Neural progenitor cell (in vitro differentiated cells): ENCODE data around the gene MYO5A. TPM values are rescaled to one million over a fixed set of nuclear protein-coding genes. Genes with fewer than 3 reads are reported as not detected.

Source experiments
- DNase-seq: peaks from one replicate; pipeline ENCODE4 v3.0.0-alpha.2; 2016; ENCODE audit warnings: low spot score
- H2AFZ ChIP-seq: fragments of 200-600 bp; sonication (generic); replicated peaks from 2 replicates; pipeline ENCODE4 v1.6.1; 2016; ENCODE audit warnings: antibody characterized with exemption
- H3F3A ChIP-seq: fragments of 200-600 bp; sonication (generic); 2 replicates; pipeline ENCODE4 v1.6.1; 2016; ENCODE audit warnings: antibody characterized with exemption, low read depth
- H3K27ac ChIP-seq: fragments of 200-600 bp; sonication (generic); 2 replicates; pipeline ENCODE4 v1.5.1; 2016; ENCODE audit warnings: mild to moderate bottlenecking
- H3K27me3 ChIP-seq: fragments of 200-600 bp; sonication (generic); 2 replicates; pipeline ENCODE4 v1.6.1; 2016; ENCODE audit warnings: mild to moderate bottlenecking, moderate library complexity
- H3K36me3 ChIP-seq: fragments of 200-600 bp; sonication (generic); 2 replicates; pipeline ENCODE4 v1.5.1; 2016
- H3K4me1 ChIP-seq: fragments of 200-600 bp; sonication (generic); 2 replicates; pipeline ENCODE4 v1.6.1; 2016; ENCODE audit warnings: mixed run types
- H3K4me2 ChIP-seq: fragments of 200-600 bp; sonication (generic); 2 replicates; pipeline ENCODE4 v1.6.1; 2016
- H3K4me3 ChIP-seq: fragments of 200-600 bp; sonication (generic); 2 replicates; pipeline ENCODE4 v1.5.1; 2016
- H3K79me2 ChIP-seq: fragments of 200-600 bp; sonication (generic); 2 replicates; pipeline ENCODE4 v1.6.1; 2016; ENCODE audit warnings: low read depth
- H3K9ac ChIP-seq: fragments of 200-600 bp; sonication (generic); 2 replicates; pipeline ENCODE4 v1.6.1; 2016
- H3K9me3 ChIP-seq: fragments of 200-600 bp; sonication (generic); 2 replicates; pipeline ENCODE4 v1.5.1; 2016; ENCODE audit warnings: low read depth
- H4K20me1 ChIP-seq: fragments of 200-600 bp; sonication (generic); 2 replicates; pipeline ENCODE4 v1.6.1; 2016; ENCODE audit warnings: low read depth
- H3K27ac Mint-ChIP-seq: 3 replicates; pipeline ENCODE4 v1.8.0; 2021; ENCODE audit warnings: mixed read lengths
- H3K27me3 Mint-ChIP-seq: 2 replicates; pipeline ENCODE4 v1.8.0; 2022; ENCODE audit warnings: low read depth, mild to moderate bottlenecking, inconsistent platforms, moderate library complexity, mixed read lengths; ENCODE audit not compliant: insufficient read depth
- H3K36me3 Mint-ChIP-seq: 3 replicates; pipeline ENCODE4 v1.8.0; 2021; ENCODE audit warnings: mixed read lengths
- H3K4me1 Mint-ChIP-seq: 3 replicates; pipeline ENCODE4 v1.8.0; 2021; ENCODE audit warnings: mixed read lengths
- H3K4me3 Mint-ChIP-seq: 3 replicates; pipeline ENCODE4 v1.8.0; 2021; ENCODE audit warnings: mild to moderate bottlenecking, moderate library complexity, mixed read lengths
- H3K9me3 Mint-ChIP-seq: 3 replicates; pipeline ENCODE4 v1.8.0; 2020; ENCODE audit warnings: mixed read lengths
- EZH2 ChIP-seq: fragments of 200-600 bp; sonication (generic); IDR thresholded peaks from 2 replicates; pipeline ENCODE4 v1.6.1; 2017; ENCODE audit warnings: antibody characterized with exemption, mild to moderate bottlenecking, moderate library complexity
- EZH2phosphoT487 ChIP-seq: fragments of 200-600 bp; sonication (generic); IDR thresholded peaks from 2 replicates; pipeline ENCODE4 v1.6.1; 2017; ENCODE audit warnings: antibody characterized with exemption
- total RNA-seq: library from RNA; depleted of rRNA; stranded (reverse); fragments of >200 nt; gene quantifications from 2 replicates; pipeline ENCODE4 v1.2.3, GENCODE V29; 2015; ENCODE audit warnings: low replicate concordance
- TF ChIP-seq, protein P1 (sequence below): fragments of 200-600 bp; sonication (generic); IDR thresholded peaks from 2 replicates; pipeline ENCODE4 v1.5.1; 2017; ENCODE audit warnings: antibody characterized with exemption, mild to moderate bottlenecking

The MYO5A gene
- total RNA-seq, 1 donor from 2014 or later = 34.3 TPM

DNA sequence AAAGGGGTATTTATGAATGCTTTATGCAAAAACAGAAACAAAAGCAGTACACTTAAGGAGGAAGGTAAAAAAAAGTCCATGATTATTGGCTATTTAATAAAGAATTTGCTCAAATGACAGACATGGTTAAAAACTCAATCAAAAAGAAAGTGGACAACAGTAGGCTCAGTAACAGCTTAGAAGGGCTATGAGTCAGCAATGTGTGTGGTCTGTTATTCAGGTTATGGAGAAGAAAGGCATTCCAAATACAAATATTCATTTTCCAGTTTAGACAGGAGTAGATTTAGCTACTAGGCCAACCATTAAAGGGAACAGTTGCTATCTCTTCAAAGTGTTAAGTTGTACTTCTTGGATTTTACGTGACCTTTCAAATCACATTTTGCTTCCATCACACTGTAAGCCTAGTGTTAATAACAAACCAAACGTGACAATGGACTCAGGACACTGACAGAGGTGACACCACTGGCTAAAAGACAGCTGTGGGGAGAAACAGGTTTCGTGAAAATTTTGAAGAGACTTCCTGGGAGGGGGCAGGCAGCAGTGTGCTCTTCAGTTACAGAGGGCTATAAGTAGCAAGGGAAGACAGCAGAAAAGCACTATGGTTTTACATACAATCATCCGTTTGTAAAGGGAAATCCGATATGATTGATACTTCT is 191.4 kb downstream of the MYO5A start:
- H2AFZ ChIP-seq = no peak overlapping the region
- peak overlapping the region; percentile 11 for H3K27ac Mint-ChIP-seq
- TF ChIP-seq EZH2phosphoT487 = no peak
- TF ChIP-seq, protein P1, sequence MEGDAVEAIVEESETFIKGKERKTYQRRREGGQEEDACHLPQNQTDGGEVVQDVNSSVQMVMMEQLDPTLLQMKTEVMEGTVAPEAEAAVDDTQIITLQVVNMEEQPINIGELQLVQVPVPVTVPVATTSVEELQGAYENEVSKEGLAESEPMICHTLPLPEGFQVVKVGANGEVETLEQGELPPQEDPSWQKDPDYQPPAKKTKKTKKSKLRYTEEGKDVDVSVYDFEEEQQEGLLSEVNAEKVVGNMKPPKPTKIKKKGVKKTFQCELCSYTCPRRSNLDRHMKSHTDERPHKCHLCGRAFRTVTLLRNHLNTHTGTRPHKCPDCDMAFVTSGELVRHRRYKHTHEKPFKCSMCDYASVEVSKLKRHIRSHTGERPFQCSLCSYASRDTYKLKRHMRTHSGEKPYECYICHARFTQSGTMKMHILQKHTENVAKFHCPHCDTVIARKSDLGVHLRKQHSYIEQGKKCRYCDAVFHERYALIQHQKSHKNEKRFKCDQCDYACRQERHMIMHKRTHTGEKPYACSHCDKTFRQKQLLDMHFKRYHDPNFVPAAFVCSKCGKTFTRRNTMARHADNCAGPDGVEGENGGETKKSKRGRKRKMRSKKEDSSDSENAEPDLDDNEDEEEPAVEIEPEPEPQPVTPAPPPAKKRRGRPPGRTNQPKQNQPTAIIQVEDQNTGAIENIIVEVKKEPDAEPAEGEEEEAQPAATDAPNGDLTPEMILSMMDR = no peak
- no peak for TF ChIP-seq EZH2

GRCh38 chr15:52336529-52336928 is 192.2 kb downstream of the MYO5A start:
- DNase-seq = no peak
- no peak overlapping the region for H3K4me2 ChIP-seq
- H4K20me1 ChIP-seq = no peaks in the 10 kb centered on the region
- Mint-ChIP-seq H3K27me3 (peaks cover 2% of the 10 kb centered on the region), H3K27ac (no peak overlapping the region), H3K4me3 (no peak overlapping the region), H3K4me1 (peaks cover 18% of the 10 kb centered on the region), H3K9me3 (no peaks in the 10 kb centered on the region), H3K36me3 (peaks cover 2% of the 10 kb centered on the region)
- no peaks in the 10 kb centered on the region for H3K4me1 ChIP-seq
- H3K27ac ChIP-seq = no peak overlapping the region
- H3K36me3 ChIP-seq = no peaks in the 10 kb centered on the region
- H3K9ac ChIP-seq = no peak overlapping the region
- peaks cover 6% of the 10 kb centered on the region for H3F3A ChIP-seq
- H3K9me3 ChIP-seq = no peaks in the 10 kb centered on the region
- H3K4me3 ChIP-seq = no peak overlapping the region
- no peaks in the 10 kb centered on the region for H3K27me3 ChIP-seq
- no peak overlapping the region for H2AFZ ChIP-seq
- no peak for TF ChIP-seq EZH2phosphoT487
- TF ChIP-seq, protein P1 = peak; percentile 26
- H3K79me2 ChIP-seq = no peaks in the 10 kb centered on the region

More for the DNA sequence above, 191.4 kb downstream of the MYO5A start:
- peaks cover 18% of the 10 kb centered on the region for H3K4me1 Mint-ChIP-seq
- Histone ChIP-seq H3K36me3 (no peaks in the 10 kb centered on the region), H3K4me2 (no peak overlapping the region), H3K79me2 (no peaks in the 10 kb centered on the region), H3K27me3 (no peaks in the 10 kb centered on the region), H3F3A (peaks cover 6% of the 10 kb centered on the region), H3K27ac (no peak overlapping the region), H4K20me1 (no peaks in the 10 kb centered on the region), H3K9ac (no peak overlapping the region), H3K4me1 (no peaks in the 10 kb centered on the region), H3K9me3 (no peaks in the 10 kb centered on the region), H3K4me3 (no peak overlapping the region)
- H3K27me3 Mint-ChIP-seq = peaks cover 2% of the 10 kb centered on the region
- no peak for DNase-seq
- H3K9me3 Mint-ChIP-seq = no peaks in the 10 kb centered on the region
- no peak overlapping the region for H3K4me3 Mint-ChIP-seq
- H3K36me3 Mint-ChIP-seq = peaks cover 2% of the 10 kb centered on the region

DNA sequence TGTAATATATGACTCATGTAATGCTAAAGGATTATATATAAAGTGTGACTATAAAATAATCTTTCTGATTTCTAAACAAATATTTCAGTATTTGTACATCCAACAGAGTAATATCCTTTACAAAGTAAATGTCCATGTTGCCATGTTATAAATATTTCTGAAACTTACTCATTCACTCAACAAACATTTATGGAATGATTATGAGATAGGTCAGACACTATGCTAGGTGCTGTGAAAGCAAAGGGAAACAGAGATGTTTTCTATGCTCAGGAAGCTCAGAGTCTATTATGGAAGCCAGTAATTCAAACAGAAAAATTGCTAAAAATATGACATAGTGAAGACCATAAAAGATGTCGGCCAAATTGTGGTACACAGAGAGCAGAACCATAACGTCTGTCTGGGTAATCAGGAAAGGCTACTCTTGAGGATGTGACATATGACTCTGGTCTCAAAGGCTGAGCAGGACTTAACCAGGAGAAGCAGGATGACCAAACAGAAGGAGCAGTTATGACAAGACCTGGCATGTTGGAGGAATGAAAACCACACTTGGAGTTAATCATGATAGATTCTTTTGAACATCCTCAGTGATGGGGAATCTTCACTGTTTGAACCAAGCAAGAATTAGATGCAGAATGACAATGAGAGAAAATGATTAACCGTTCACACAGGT is 194.1 kb downstream of the MYO5A start:
- H3K27me3 Mint-ChIP-seq = peaks cover 2% of the 10 kb centered on the region
- Histone ChIP-seq H3K4me1 (no peaks in the 10 kb centered on the region), H3K9ac (no peak overlapping the region)

More for the DNA sequence above, 194.1 kb downstream of the MYO5A start:
- Histone ChIP-seq H3F3A (peaks cover 6% of the 10 kb centered on the region), H3K79me2 (no peaks in the 10 kb centered on the region), H3K4me2 (no peak overlapping the region), H3K9me3 (no peaks in the 10 kb centered on the region), H3K4me3 (no peak overlapping the region), H3K27ac (no peak overlapping the region), H3K27me3 (no peaks in the 10 kb centered on the region), H4K20me1 (no peaks in the 10 kb centered on the region), H2AFZ (no peak overlapping the region), H3K36me3 (no peaks in the 10 kb centered on the region)
- Mint-ChIP-seq H3K27ac (no peak overlapping the region), H3K9me3 (no peaks in the 10 kb centered on the region), H3K36me3 (peaks cover 2% of the 10 kb centered on the region), H3K4me1 (peaks cover 18% of the 10 kb centered on the region), H3K4me3 (no peak overlapping the region)
- TF ChIP-seq, protein P1 = no peak
- TF ChIP-seq EZH2phosphoT487 = no peak
- no peak for DNase-seq
